ENCODE data around the gene CYSTM1.

GRCh38 chr5:140265845-140266244, 90.9 kb downstream of the CYSTM1 start:
- TF ChIP-seq POLR2A (IDR thresholded peaks at IDR 0.05; ENCODE audit: control extremely low read depth in 1 of 2, low read depth in 2 of 2, low read length in 2 of 2): no peak
- TF ChIP-seq SIX5 (IDR thresholded peaks at IDR 0.05; ENCODE audit: low read depth, low read length): no peak
- TF ChIP-seq CTCF (IDR thresholded peaks at IDR 0.05; ENCODE audit: control extremely low read depth in 1 of 3, insufficient read depth in 1 of 3, low read depth in 1 of 3, low read length in 3 of 3): no peak
- no peak for TF ChIP-seq JUND (IDR thresholded peaks at IDR 0.05; ENCODE audit: low read length)

Measured in H1 (cell line).